NCI-H2196 treated with DMSO at 0.1 percent for 48 hours (cell line): Measurements from ENCODE around the gene MCRIP2.
A peak's percentile ranks its signal among the peaks of the same experiment; 100 is the strongest.
"Not testable (repeated sequence)": the region's sequence is repeated elsewhere in the genome, so short reads cannot be mapped to it uniquely, and the experiment has no call there.

ENCODE experiments used
- DNase-seq: peaks from one replicate; lab custom pipeline; 2025; ENCODE audit not compliant: unreplicated experiment; lab: John Stamatoyannopoulos, UW

The MCRIP2 gene

DNA sequence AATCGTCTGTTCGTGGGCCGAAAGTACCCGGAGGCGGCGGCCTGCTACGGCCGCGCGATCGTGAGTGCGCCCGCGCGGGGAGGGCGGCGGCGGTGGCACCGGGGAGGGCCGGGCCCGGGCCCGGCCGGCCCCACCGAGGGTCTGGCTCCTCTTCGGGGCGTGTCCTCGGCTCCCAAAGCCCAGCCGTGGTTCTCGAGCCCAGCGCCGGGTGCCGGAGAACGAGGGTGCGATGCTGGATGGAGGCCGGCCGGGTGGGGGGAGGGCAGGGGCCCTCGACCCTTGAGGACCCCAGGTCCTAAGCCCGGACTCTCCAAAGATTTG is 39.0 kb downstream of the MCRIP2 start:
- DNase-seq, result no peak

DNA sequence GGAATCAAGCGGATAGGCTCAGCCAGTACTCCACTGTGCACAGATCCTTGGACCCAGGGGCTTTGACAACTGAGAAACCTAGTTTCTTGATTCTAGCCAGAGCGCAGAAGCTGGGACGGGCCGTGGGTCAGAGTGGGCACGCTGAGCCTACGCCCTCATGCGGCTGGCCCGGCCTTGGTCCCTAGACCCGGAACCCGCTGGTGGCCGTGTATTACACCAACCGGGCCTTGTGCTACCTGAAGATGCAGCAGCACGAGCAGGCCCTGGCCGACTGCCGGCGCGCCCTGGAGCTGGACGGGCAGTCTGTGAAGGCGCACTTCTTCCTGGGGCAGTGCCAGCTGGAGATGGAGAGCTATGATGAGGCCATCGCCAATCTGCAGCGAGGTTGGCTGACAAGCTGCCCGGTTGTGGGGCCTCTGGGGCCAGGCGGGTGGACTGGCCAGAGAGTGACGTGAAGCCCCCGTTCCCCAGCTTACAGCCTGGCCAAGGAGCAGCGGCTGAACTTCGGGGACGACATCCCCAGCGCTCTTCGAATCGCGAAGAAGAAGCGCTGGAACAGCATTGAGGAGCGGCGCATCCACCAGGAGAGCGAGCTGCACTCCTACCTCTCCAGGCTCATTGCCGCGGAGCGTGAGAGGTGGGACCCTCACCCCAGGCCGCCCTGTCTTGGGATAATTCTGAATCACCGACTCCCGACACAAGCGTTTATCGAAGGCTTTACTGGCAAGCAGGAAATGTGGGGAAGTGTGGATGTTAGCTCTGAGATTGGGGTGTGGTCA is 39.5 kb downstream of the MCRIP2 start:
- no peak for DNase-seq

DNA sequence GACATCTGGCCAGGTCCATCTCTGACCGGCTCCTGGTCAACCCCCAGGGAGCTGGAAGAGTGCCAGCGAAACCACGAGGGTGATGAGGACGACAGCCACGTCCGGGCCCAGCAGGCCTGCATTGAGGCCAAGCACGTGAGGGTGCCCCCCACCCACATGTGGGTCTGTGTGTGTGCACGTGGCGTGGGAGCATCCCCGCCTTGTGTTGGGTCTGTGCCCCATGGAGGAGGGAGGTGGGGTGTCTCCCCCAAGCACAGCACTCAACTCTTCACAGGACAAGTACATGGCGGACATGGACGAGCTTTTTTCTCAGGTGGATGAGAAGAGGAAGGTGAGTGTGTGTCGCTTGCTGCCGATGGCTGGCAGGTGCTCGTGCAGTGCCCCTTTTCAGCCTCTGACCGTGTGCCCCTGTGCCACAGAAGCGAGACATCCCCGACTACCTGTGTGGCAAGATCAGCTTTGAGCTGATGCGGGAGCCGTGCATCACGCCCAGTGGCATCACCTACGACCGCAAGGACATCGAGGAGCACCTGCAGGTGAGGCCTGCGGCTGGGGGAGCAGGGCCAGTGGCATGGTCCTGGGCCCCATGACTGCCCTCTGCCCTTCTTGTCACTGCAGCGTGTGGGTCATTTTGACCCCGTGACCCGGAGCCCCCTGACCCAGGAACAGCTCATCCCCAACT is 40.3 kb downstream of the MCRIP2 start:
- no peak for DNase-seq

DNA sequence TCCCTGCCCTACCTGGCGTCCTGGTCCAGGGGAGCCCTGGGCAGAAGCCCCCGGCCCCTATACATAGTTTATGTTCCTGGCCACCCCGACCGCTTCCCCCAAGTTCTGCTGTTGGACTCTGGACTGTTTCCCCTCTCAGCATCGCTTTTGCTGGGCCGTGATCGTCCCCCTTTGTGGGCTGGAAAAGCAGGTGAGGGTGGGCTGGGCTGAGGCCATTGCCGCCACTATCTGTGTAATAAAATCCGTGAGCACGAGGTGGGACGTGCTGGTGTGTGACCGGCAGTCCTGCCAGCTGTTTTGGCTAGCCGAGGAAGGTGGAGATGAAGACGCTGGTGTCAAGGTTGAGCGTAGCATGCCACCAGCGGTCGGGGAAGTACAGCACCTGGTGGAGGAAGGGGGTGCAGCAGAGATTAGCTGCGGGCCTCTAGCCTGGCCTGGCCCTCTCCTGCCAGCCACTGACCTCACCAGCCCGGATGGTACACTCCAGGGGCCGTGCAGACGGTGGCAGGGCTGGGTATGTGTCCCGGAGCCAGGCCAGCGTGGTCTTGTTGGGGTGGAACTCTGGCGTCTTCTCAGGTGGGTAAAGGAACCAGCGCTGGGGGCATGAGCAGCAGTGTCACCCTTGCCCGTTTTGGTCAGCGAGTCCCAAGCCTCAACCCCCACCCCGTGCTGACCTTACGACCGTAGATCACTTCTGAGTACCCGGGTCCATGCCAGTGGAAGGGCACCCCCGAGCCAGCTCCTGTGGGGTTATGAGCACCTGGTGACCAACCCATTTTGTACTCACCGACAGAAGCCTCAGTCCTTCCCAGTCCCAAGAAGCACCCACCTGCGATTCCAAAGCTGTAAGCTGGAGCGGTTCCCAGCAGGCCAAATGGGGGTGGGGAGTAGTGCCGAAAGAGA is 41.1 kb downstream of the MCRIP2 start:
- no peak for DNase-seq

DNA sequence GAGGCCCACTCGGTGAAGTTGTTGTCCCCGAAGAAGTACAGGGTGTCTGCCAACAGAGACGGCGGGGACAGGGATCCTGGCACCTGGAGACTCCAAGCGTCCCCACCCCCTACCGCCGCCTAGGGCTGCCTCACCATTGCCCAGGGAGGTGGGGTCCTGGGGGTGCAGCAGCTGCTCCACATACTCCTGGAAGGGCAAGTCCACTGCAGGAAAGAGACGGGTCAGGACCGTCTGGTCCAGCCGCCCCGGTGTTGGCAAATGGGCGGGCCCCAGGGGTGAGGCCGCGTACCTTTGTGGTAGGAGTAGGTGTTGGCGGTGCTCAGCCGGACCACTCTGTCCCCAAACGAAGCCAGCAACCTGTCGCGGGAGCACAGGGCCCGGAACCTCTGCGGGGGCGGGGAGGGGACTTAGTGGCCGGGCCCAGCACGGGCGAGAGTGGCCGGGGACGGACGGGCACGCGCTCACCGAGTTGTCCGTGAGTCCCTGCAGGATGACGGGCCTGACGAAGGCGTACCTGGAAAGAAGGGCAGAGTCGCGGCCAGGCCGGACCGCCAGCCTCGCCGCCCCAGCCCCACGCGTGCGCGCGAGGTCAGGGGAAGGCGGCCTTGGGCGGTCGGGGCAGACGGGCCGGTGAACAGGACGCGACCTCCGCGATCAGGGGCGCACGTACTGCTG is 41.9 kb downstream of the MCRIP2 start:
- no peak for DNase-seq

DNA sequence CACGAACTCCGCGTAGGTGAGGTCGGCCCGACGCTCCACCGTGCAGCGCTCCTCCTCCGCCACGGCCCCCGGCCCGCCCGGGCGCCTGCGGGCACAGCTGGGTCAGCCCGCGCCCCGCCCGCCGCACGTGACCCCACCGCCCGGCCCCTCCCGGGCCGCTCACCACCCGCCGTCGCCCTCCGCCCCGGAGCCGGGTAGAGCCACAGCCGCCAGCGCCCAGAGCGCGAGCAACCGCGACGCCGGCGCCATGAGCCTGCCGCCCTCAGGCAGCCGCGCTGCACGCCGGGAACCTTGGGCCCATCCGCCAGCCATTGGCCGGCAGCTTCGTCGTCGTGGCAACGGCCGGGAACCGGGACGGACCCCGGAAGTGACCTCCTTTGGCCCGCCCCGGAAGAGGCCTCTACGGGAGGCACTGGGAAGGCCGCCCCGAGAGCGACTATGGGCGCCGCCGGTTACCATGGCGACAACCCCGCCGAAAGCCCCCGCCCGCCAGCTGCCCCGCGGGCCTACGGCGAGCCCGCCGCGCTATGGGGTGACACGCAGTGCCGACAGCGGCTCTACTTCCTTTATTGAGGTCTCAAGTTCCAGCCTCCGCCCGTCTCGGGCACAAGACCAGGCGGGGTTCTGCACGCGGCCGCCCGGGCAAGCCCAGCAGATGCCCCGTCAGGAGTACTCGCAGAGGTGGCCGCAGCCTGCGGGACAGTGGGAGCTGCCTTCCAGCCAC is 42.6 kb downstream of the MCRIP2 start, which contains the start of gene JMJD8:
TSS of gene JMJD8 (minus strand) at position 264 of the 724 bp plus-strand sequence. CDS start at position 249, 15 bp downstream.
- peak; percentile 95 for DNase-seq

DNA sequence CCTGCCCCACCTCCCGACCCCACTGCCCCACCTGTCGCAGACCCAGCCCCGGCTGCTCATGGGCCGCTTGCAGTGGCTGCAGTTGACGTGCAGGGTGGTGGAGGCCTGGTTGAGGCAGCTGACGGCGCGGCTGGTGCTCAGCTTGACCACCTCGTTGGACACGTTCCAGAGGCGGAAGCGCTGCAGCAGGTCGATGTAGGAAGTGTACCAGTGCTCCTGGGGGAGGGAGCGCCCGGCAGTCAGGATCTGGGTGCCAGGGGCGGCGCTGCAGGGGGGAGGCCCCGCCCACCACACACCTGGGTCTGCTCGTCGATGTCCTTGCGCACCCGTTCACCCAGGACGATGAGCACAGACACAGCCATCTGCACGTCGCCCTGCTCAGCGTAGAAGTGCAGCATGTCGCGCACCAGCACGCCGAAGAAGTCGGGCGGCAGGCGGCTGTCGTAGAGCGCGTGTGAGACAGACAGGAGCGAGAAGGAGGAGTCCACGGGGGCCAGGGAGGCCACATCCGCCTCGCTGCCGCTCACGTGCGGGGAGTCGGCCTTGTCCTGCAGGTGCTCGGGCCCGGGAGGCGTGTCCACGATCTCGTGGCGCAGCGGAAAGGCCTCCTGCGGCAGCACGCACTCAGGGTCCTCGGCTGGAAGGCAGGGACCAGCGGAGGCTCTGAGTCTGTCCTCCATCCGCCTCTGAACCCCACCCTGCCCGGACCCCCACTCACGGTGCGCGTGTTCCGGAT is 43.5 kb downstream of the MCRIP2 start:
- DNase-seq, result peak; percentile 91

DNA sequence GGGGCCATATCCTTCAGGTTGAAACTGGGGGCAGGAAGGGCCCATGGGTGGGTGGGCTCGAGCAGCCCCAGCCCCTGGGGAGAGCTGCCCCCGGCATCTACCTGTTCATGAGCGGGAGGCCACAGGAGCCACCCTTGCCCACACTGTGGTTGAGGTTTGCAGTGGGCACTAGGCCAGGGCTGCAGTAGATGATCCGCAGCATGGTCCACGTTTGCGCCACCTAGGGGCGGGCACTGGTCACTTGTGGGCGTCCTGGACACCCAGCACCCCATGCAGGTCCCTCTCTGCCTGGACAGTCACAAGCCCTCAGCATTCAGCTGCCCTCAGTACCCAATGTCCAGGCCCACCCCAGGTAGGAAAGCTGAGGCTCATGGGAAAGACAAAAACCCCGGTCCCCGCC is 44.3 kb downstream of the MCRIP2 start:
- peak; percentile 41 for DNase-seq

DNA sequence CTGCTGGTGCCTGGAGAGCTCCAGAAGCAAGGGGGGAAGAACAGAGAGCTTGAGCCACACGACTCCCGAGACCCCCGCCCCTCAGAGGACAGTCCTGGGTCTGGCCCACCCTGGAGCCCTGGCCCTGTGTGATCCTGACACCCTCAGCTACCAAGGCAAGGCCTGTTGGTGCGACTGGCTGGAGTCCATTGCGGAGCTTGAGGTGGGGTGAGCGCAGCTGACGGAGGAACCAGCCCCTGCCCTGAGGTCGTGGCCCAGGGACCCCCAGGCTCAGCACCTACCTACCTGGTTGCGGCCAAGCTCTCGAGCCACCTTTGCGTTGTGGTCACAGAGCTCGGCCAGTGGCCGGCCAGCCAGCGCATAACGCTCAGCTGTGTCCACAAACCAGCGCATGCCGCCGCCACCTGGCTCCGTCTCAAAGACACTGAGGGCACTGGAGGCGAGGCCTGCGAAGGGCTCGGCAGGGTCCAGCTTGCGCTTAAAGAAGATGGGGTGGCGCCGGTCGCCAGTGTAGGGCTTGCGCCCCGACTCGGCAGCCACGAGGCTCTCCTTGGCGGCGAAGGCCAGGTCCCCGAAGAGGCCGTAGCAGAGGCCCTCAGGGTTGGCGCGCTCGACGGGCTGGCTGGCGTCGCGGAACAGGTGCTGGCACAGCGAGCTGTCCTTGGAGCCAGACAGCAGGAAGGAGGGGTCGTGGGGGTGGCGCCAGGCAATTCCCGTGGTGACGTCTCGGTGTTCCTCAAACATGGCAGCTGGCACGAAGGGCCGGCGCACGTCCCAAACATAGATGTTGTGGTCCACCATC is 45.0 kb downstream of the MCRIP2 start:
- DNase-seq, result no peak

DNA sequence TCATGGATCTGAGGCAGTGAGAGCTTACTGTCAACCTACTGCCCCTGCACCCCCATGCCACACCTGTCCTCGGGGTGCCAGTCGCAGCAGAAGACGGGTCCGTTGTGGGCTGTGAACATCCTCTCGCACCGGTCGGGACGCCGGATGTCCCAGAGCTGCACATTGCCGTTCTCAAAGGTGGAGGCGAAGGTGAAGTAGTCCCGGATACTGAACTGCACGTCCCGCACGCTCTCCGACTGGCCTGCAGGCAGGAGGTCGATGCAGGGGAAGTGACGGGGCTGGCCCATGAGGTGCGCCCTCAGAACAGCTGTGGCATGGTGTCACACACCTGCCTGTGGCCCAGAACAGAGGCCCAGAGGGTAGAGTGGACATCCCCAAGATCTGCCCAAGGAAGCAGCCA is 45.9 kb downstream of the MCRIP2 start:
- DNase-seq, result no peak

DNA sequence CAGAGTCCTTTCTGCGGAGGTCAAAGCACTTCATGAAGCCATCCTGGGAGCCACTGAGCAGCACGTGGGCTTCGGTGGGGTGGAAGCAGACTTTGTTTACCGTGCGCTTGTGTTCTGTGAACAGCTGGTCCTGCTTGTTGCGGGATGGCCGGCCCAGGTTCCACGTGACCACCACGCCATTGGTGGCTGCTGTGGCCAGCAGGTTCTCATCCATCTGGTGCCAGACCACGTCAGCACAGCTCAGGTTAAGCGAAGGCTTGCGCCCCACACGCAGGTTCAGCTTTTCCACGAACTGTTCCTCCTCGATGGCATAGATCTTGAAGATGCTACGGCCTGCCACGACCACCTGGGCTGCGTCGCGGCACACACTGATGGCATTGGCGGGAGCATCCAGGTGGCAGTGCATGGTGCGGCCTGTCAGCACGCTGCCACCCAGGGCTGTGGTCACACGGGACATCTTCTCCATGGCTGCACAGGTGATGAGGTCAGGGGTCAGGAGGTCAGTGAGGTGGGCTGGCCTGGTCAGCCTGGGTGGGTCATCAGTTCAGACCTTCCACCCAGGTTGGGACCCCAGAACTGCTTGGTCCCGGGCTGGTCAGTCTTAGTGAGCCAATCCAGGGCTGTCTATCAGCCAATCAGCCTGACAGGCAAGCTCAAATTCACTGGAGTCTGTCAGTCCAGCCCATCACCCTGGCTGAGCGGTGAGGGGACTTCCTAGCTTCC is 47.7 kb downstream of the MCRIP2 start:
- DNase-seq, result no peak

DNA sequence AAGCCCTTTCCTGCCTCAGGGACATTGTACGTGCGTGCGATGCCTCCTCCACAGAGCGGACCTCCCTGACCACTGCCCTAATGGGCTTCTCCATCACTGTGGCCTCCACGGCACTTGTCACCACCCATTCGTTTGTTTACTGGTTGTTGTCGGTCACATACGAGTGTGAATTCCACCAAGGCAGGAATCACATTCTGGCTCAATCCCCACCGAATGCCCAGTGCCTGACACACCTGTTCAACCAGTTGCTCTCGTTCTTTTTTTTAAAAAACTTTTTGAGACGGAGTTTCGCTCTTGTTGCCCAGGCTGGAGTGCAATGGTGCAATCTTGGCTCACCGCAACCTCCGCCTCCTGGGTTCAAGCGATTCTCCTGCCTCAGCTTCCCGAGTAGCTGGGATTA is 49.6 kb downstream of the MCRIP2 start:
- not testable (repeated sequence) for DNase-seq

DNA sequence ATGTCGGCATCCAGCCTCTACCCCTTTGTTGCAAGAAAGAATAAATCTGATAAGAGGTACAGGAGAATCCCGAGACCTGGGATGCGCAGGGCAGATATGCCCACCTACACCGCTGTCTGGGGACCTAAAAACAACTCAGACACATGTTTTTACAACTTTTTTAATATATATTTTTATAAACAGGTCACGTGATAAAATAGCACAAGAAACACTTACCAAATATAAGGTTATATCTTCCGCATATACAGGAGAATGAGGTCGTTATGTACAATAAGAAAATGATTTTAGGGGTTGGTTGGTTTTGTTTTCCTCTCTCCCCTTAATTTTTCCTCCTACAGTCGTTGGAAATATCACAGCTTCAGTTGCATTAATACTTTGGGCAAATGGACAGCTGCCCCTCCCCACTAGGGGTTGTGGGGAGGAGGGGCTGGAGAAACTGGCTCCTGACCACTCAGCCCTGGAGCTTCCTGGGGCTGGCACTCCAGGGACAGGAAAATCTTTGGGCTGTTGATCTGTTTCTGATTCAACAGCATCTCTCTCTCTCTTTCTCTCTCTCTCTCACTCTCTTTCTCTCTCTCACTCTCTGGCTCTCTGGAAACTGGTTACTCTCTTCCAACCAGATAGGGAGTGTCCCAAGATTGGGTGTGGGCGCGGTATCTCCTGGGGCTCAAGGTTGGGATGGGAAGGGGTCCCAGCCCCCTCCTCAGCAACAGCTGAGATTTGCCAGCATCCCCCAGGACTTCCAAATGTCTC is 50.9 kb downstream of the MCRIP2 start:
- no peak for DNase-seq

DNA sequence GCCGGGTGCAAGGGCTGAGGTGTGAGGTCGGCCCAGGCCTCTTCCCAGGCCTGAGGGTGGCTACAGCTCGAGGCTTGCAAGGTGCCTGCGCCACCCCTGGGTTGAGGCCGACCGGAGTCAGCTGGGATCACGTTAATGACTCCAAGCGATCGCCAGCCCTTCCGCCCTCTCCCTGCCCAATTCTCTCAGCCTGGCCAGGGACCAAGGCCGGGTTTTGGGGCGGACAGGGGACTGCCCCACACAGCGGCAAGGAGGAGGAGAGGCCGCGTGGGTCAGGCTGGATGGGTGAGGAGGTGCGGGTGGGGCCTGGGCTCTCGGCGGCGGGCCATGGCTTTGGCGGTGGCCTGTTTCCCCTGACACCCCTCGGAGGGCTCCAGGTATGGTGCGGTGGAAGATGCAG is 51.7 kb downstream of the MCRIP2 start:
- DNase-seq, result no peak

DNA sequence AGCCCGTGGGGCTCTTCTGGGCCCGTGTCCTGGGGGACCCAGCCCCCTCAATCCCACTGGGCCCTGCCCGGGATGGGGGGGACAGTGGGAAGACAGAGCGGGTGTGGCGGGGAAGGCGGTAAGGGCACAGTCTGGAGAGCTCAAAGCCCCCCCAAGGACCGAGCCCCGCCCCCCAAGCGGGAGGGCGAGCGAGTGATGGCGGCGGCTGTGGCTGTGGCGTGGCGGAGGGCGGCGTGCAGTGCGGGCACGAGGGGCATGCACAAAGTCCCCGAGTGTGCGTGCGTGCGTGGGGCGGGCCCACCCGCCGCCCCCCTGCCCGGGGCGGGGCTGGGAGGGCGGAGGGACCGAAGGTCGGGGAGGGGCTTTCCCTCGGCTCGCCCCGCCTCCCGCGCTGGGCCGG is 52.1 kb downstream of the MCRIP2 start:
- DNase-seq, result no peak

DNA sequence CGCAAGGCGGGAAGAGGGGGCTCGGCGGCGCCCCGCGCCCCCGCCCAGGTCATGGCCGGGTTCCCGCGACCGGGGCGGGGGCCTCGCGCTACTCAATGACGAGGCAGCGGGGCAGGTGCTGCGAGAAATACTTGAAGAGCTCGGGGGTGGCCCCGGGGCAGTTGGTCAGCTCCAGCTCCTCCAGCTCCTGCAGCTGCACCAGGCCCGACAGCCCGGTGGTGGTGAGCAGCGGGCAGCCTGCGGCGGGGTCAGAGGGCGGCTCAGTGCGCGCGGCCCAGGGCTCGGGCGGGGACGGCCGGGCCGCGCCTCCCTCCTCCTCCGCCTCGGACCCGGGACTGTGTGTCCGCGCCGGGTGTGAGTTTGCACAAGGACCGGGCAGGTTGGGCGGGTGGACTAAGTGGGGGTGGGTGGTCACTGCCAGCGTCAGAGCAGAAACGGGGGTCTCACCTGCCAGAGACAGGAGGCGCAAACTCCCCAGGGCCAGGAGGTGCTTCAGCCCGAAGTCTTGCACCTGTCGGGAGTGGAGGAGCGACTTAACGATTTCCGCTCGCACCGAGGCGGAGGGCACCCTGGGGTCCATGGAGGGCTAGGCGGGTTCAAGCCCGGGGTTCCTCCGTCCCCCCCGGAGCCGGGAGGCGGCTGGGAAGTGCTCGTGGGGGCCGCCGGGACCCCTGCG is 52.7 kb downstream of the MCRIP2 start:
- no peak for DNase-seq

DNA sequence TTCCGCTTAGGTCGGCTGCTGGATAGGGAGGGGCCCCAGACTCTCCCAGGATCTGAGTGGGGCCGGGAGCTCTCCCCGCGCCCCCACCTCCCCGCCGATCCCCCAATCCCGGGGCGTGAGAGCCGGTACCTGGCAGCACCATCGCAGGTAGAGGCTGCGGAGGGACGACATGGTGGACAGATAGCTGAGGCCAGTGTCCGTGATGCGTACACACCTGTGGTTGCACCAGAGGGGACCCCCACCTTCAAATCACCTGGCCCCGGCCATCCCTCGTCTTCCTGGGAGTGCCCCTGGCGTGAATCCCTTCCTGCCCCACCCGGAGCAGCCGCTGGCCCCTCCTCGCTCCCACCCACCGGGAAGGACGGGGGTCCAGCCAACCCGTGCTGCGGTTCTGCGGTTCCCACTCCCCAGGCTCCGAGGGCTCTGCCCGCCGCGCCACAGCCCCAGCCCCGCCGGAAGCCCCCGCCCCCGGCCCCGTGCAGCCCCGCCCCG is 53.3 kb downstream of the MCRIP2 start:
- no peak for DNase-seq
